Activated T-helper 2 cell treated with anti-CD3 and anti-CD28 coated beads, Interferon-gamma antibody, Interleukin-2, Interleukin-4, amounts not matched to agents 10 μg/mL and 5 μg/mL and 100 μg/mL, durations not matched to agents 14 hours and 24 hours and 36 hours (primary cell): ENCODE results near the gene TRAK2. TPM values are rescaled to one million over a fixed set of nuclear protein-coding genes. Genes with fewer than 3 reads are reported as not detected.

Experiments
- DNase-seq: peaks from one replicate; pipeline ENCODE4 v3.0.0; 2021; ENCODE audit warnings: low spot score
- H3K27ac Mint-ChIP-seq: one replicate; pipeline ENCODE4 v1.8.0; 2021; ENCODE audit warnings: mixed read lengths
- H3K27me3 Mint-ChIP-seq: one replicate; pipeline ENCODE4 v1.8.0; 2021; ENCODE audit warnings: low read depth, mixed read lengths
- H3K36me3 Mint-ChIP-seq: one replicate; pipeline ENCODE4 v1.8.0; 2021; ENCODE audit warnings: low read depth, mixed read lengths
- H3K4me1 Mint-ChIP-seq: one replicate; pipeline ENCODE4 v1.8.0; 2021; ENCODE audit warnings: low read depth, mixed read lengths
- H3K4me3 Mint-ChIP-seq: one replicate; pipeline ENCODE4 v1.8.0; 2021; ENCODE audit warnings: low read depth, mild to moderate bottlenecking, moderate library complexity, mixed read lengths
- H3K9me3 Mint-ChIP-seq: one replicate; pipeline ENCODE4 v1.8.0; 2021; ENCODE audit warnings: mixed read lengths
- intact Hi-C: fragments of 100-400 bp; cut with micrococcal nuclease; formaldehyde crosslinking; loops from one replicate; pipeline ENCODE4 v1.15.1; 2023
- total RNA-seq: library from RNA; stranded (reverse); gene quantifications from 2 replicates; pipeline ENCODE4 v1.2.3, GENCODE V29; 2022

TRAK2 gene
- total RNA-seq, 1 donor from 2014 or later = 27.1 TPM

GRCh38 chr2:201425952-201426351 is 25.3 kb downstream of the TRAK2 start:
- H3K4me1 Mint-ChIP-seq = peaks cover 7% of the 10 kb centered on the region
- peaks cover 17% of the 10 kb centered on the region for H3K9me3 Mint-ChIP-seq

GRCh38 chr2:201420442-201421113 is 30.7 kb downstream of the TRAK2 start:
- Mint-ChIP-seq H3K36me3 (peaks cover 22% of the 10 kb centered on the region), H3K4me1 (peaks cover 28% of the 10 kb centered on the region), H3K27ac (no peak overlapping the region), H3K9me3 (no peaks in the 10 kb centered on the region), H3K27me3 (no peaks in the 10 kb centered on the region), H3K4me3 (no peak overlapping the region)
- intact Hi-C loops = no loop called here
- no peak for DNase-seq

More at GRCh38 chr2:201425952-201426351, 25.3 kb downstream of the TRAK2 start:
- Mint-ChIP-seq H3K4me3 (no peak overlapping the region), H3K27me3 (no peaks in the 10 kb centered on the region), H3K27ac (no peak overlapping the region), H3K36me3 (peaks cover 27% of the 10 kb centered on the region)
- no peak for DNase-seq
- intact Hi-C loops = no loop called here

- Mint-ChIP-seq H3K27me3 (no peaks in the 10 kb centered on the region), H3K9me3 (no peaks in the 10 kb centered on the region), H3K27ac (peak overlapping the region; percentile 60), H3K36me3 (peaks cover 22% of the 10 kb centered on the region), H3K4me1 (peaks cover 28% of the 10 kb centered on the region), H3K4me3 (no peak overlapping the region)
- DNase-seq = no peak
- intact Hi-C loops = no loop called here
These were observed 31.3 kb downstream of the TRAK2 start for GRCh38 chr2:201419986-201420385.

GRCh38 chr2:201419057-201419635 is 32.1 kb downstream of the TRAK2 start:
- H3K4me1 Mint-ChIP-seq = peaks cover 28% of the 10 kb centered on the region
- peaks cover 22% of the 10 kb centered on the region for H3K36me3 Mint-ChIP-seq
- intact Hi-C loops = no loop called here
- no peaks in the 10 kb centered on the region for H3K27me3 Mint-ChIP-seq
- no peak for DNase-seq
- no peak overlapping the region for H3K27ac Mint-ChIP-seq
- no peak overlapping the region for H3K4me3 Mint-ChIP-seq
- H3K9me3 Mint-ChIP-seq = no peaks in the 10 kb centered on the region

- H3K4me1 Mint-ChIP-seq = peaks cover 19% of the 10 kb centered on the region
- no peak overlapping the region for H3K27ac Mint-ChIP-seq
- intact Hi-C loops = loop anchor here (2.0 kb wide), 3 partner anchors 18 to 152 kb away; no protein-coding TSS in a partner anchor
- H3K4me3 Mint-ChIP-seq = no peak overlapping the region
- H3K9me3 Mint-ChIP-seq = no peaks in the 10 kb centered on the region
- H3K36me3 Mint-ChIP-seq = peaks cover 40% of the 10 kb centered on the region
- DNase-seq = no peak
- H3K27me3 Mint-ChIP-seq = no peaks in the 10 kb centered on the region
These were observed 36.1 kb downstream of the TRAK2 start for GRCh38 chr2:201415149-201415548.

GRCh38 chr2:201414099-201415023 is 36.9 kb downstream of the TRAK2 start:
- Mint-ChIP-seq H3K9me3 (no peaks in the 10 kb centered on the region), H3K27me3 (no peaks in the 10 kb centered on the region), H3K36me3 (peaks cover 39% of the 10 kb centered on the region), H3K27ac (no peak overlapping the region), H3K4me3 (no peak overlapping the region), H3K4me1 (peaks cover 13% of the 10 kb centered on the region)
- no peak for DNase-seq
- intact Hi-C loops = loop anchor here (2.0 kb wide), 3 partner anchors 18 to 152 kb away; no protein-coding TSS in a partner anchor

- Mint-ChIP-seq H3K36me3 (peaks cover 35% of the 10 kb centered on the region), H3K27ac (no peak overlapping the region), H3K9me3 (no peaks in the 10 kb centered on the region), H3K4me1 (peaks cover 6% of the 10 kb centered on the region), H3K27me3 (no peaks in the 10 kb centered on the region), H3K4me3 (no peak overlapping the region)
- intact Hi-C loops = no loop called here
- no peak for DNase-seq
These were observed 37.7 kb downstream of the TRAK2 start for GRCh38 chr2:201413552-201413951.

- no peak overlapping the region for H3K27ac Mint-ChIP-seq
- peaks cover 6% of the 10 kb centered on the region for H3K4me1 Mint-ChIP-seq
- no peak for DNase-seq
- intact Hi-C loops = no loop called here
- H3K4me3 Mint-ChIP-seq = no peak overlapping the region
- H3K36me3 Mint-ChIP-seq = peaks cover 35% of the 10 kb centered on the region
- H3K27me3 Mint-ChIP-seq = no peaks in the 10 kb centered on the region
- H3K9me3 Mint-ChIP-seq = no peaks in the 10 kb centered on the region
These were observed 38.1 kb downstream of the TRAK2 start for GRCh38 chr2:201413143-201413542.

- H3K27ac Mint-ChIP-seq = no peak overlapping the region
- H3K36me3 Mint-ChIP-seq = peaks cover 37% of the 10 kb centered on the region
- DNase-seq = no peak
- H3K4me1 Mint-ChIP-seq = peaks cover 17% of the 10 kb centered on the region
- H3K4me3 Mint-ChIP-seq = no peak overlapping the region
- H3K9me3 Mint-ChIP-seq = no peaks in the 10 kb centered on the region
- intact Hi-C loops = no loop called here
- no peaks in the 10 kb centered on the region for H3K27me3 Mint-ChIP-seq
These were observed 39.8 kb downstream of the TRAK2 start for GRCh38 chr2:201411421-201411820.

- peaks cover 46% of the 10 kb centered on the region for H3K36me3 Mint-ChIP-seq
- intact Hi-C loops = no loop called here
- no peaks in the 10 kb centered on the region for H3K9me3 Mint-ChIP-seq
These were observed 42.3 kb downstream of the TRAK2 start for GRCh38 chr2:201408931-201409330.

GRCh38 chr2:201407265-201407664 is 44.0 kb downstream of the TRAK2 start:
- Mint-ChIP-seq H3K4me3 (no peak overlapping the region), H3K27ac (no peak overlapping the region), H3K27me3 (no peaks in the 10 kb centered on the region), H3K9me3 (no peaks in the 10 kb centered on the region), H3K4me1 (peaks cover 32% of the 10 kb centered on the region), H3K36me3 (peaks cover 48% of the 10 kb centered on the region)
- DNase-seq = no peak
- intact Hi-C loops = loop anchor here (2.0 kb wide), 2 partner anchors 40 to 126 kb away; no protein-coding TSS in a partner anchor

More at GRCh38 chr2:201408931-201409330, 42.3 kb downstream of the TRAK2 start:
- DNase-seq = no peak
- Mint-ChIP-seq H3K27me3 (no peaks in the 10 kb centered on the region), H3K4me3 (no peak overlapping the region), H3K27ac (no peak overlapping the region), H3K4me1 (peaks cover 34% of the 10 kb centered on the region)

GRCh38 chr2:201406077-201406662 is 45.1 kb downstream of the TRAK2 start:
- peaks cover 32% of the 10 kb centered on the region for H3K4me1 Mint-ChIP-seq
- no peak for DNase-seq
- intact Hi-C loops = loop anchor here (2.0 kb wide), 2 partner anchors 41 to 127 kb away; no protein-coding TSS in a partner anchor
- H3K36me3 Mint-ChIP-seq = peaks cover 37% of the 10 kb centered on the region
- H3K9me3 Mint-ChIP-seq = no peaks in the 10 kb centered on the region
- H3K27me3 Mint-ChIP-seq = no peaks in the 10 kb centered on the region
- peak overlapping the region; percentile 20 for H3K27ac Mint-ChIP-seq
- no peak overlapping the region for H3K4me3 Mint-ChIP-seq
